CD14-positive monocyte (primary cell): ENCODE results near the gene LRRC38. TPM values are rescaled to one million over a fixed set of nuclear protein-coding genes. Genes with fewer than 3 reads are reported as not detected.

ENCODE experiments used
- DNase-seq, 3 donors: peaks; one replicate each; pipeline ENCODE4 v3.0.0-alpha.2; 2011 to 2022
- H2AFZ ChIP-seq: 2 replicates; pipeline ENCODE4 v1.6.0; 2012; ENCODE audit warnings: mild to moderate bottlenecking, low read depth, low read length, inconsistent platforms; ENCODE audit not compliant: insufficient read depth, poor library complexity, severe bottlenecking
- H3K27ac ChIP-seq, 2 donors: 1 replicate in 1 of 2; 2 replicates in 1 of 2; pipeline ENCODE4 v1.5.1; 2012 to 2013; ENCODE audit warnings: low read length in 2 of 2, control low read depth in 1 of 2, inconsistent platforms in 1 of 2, low read depth in 1 of 2, mild to moderate bottlenecking in 1 of 2
- H3K27me3 ChIP-seq, 2 donors: one replicate each; pipeline versions ENCODE4 v1.6.0 to v1.6.1; 2011 to 2013; ENCODE audit warnings: low read length in 2 of 2; ENCODE audit not compliant: control insufficient read depth in 2 of 2, insufficient read depth in 2 of 2
- H3K36me3 ChIP-seq, 2 donors: replicated peaks in 1 of 2; 1 replicate in 1 of 2; 2 replicates in 1 of 2; pipeline versions ENCODE4 v1.5.1 to v1.6.1; 2012 to 2013; ENCODE audit warnings: low read length in 2 of 2, control low read depth in 1 of 2, inconsistent platforms in 1 of 2, mild to moderate bottlenecking in 1 of 2; ENCODE audit not compliant: insufficient read depth in 2 of 2, control insufficient read depth in 1 of 2
- H3K4me1 ChIP-seq, 2 donors: 1 replicate in 1 of 2; 2 replicates in 1 of 2; pipeline versions ENCODE4 v1.5.1 to v1.6.1; 2012 to 2013; ENCODE audit warnings: low read length in 2 of 2, control low read depth in 1 of 2, inconsistent platforms in 1 of 2, mild to moderate bottlenecking in 1 of 2, moderate library complexity in 1 of 2; ENCODE audit not compliant: insufficient read depth in 2 of 2, control insufficient read depth in 1 of 2
- H3K4me2 ChIP-seq: replicated peaks from 2 replicates; pipeline ENCODE3; 2012; ENCODE audit warnings: low read length, moderate library complexity, mild to moderate bottlenecking; ENCODE audit not compliant: poor library complexity, severe bottlenecking; ENCODE audit errors: extremely low read depth
- H3K4me3 ChIP-seq, 3 experiments: fragments of 200-600 bp in 1 of 3; sonication (generic) in 1 of 3; replicated peaks in 1 of 3; 1 replicate in 2 of 3; 2 replicates in 1 of 3; pipeline ENCODE4 v1.5.1; 2011 to 2013; ENCODE audit warnings: low read length in 3 of 3, mild to moderate bottlenecking in 3 of 3, control low read depth in 2 of 3, low read depth in 2 of 3, inconsistent platforms in 1 of 3, moderate library complexity in 1 of 3
- H3K79me2 ChIP-seq: 2 replicates; pipeline ENCODE4 v1.6.0; 2012; ENCODE audit warnings: mild to moderate bottlenecking, control low read depth, inconsistent platforms, low read length, moderate library complexity; ENCODE audit not compliant: insufficient read depth
- H3K9ac ChIP-seq: 2 replicates; pipeline ENCODE4 v1.6.0; 2017; ENCODE audit warnings: low read length, mild to moderate bottlenecking; ENCODE audit not compliant: insufficient read depth, poor library complexity, severe bottlenecking
- H3K9me3 ChIP-seq, 2 donors: replicated peaks in 1 of 2; 1 replicate in 1 of 2; 2 replicates in 1 of 2; pipeline versions ENCODE4 v1.5.1 to v1.6.1; 2012 to 2013; ENCODE audit warnings: low read length in 2 of 2, control low read depth in 1 of 2; ENCODE audit not compliant: control insufficient read depth in 1 of 2, insufficient read depth in 1 of 2
- H4K20me1 ChIP-seq: 2 replicates; pipeline ENCODE4 v1.6.0; 2012; ENCODE audit warnings: mild to moderate bottlenecking, low read length, control low read depth, moderate library complexity; ENCODE audit not compliant: insufficient read depth
- H3K27ac Mint-ChIP-seq, 7 donors: one replicate each; pipeline ENCODE4 v1.8.0; 2020; ENCODE audit warnings: mild to moderate bottlenecking in 7 of 7, mixed read lengths in 7 of 7, moderate library complexity in 6 of 7, inconsistent platforms in 2 of 7
- H3K27me3 Mint-ChIP-seq, 3 donors: one replicate each; pipeline ENCODE4 v1.8.0; 2021 to 2022; ENCODE audit warnings: low read depth in 3 of 3, mild to moderate bottlenecking in 3 of 3, mixed read lengths in 3 of 3, moderate library complexity in 3 of 3, inconsistent platforms in 1 of 3
- H3K36me3 Mint-ChIP-seq, 2 donors: one replicate each; pipeline ENCODE4 v1.8.0; 2020; ENCODE audit warnings: mixed read lengths in 2 of 2, inconsistent platforms in 1 of 2, mild to moderate bottlenecking in 1 of 2
- H3K4me1 Mint-ChIP-seq: one replicate; pipeline ENCODE4 v1.8.0; 2020; ENCODE audit warnings: mild to moderate bottlenecking, mixed read lengths
- H3K4me3 Mint-ChIP-seq, 2 donors: one replicate each; pipeline ENCODE4 v1.8.0; 2020; ENCODE audit warnings: mild to moderate bottlenecking in 2 of 2, mixed read lengths in 2 of 2, moderate library complexity in 1 of 2
- H3K9me3 Mint-ChIP-seq, 7 donors: one replicate each; pipeline ENCODE4 v1.8.0; 2020 to 2022; ENCODE audit warnings: mixed read lengths in 7 of 7, mild to moderate bottlenecking in 6 of 7, moderate library complexity in 6 of 7, inconsistent platforms in 2 of 7
- WGBS: methylation state at CpG from one replicate; pipeline ENCODE4 v1.1.5; 2013; ENCODE audit warnings: missing lambda C conversion rate; ENCODE audit not compliant: insufficient coverage; 5-methylcytosine and 5-hydroxymethylcytosine counted together
- intact Hi-C, 2 donors: fragments of 100-400 bp; cut with micrococcal nuclease; formaldehyde crosslinking; loops; one replicate each; pipeline versions ENCODE4 v1.15.0 to v1.15.1; 2023
- polyA plus RNA-seq, 3 donors: library from polyadenylated mRNA; depleted of rRNA in 1 of 3; unstranded in 2 of 3; stranded (reverse) in 1 of 3; fragments of 300-500 nt in 2 of 3; fragments of >200 nt in 1 of 3; fragmentation: Illumina TruSeq in 2 of 3; gene quantifications; 1 replicate in 2 of 3; 2 replicates in 1 of 3; pipeline ENCODE4 v1.2.3, GENCODE V29; 2012 to 2021
- TF ChIP-seq, protein P1 (sequence below): fragments of 200-600 bp; IDR thresholded peaks from one replicate; pipeline ENCODE4 v1.8.0; 2022; ENCODE audit warnings: antibody characterized with exemption, mild to moderate bottlenecking

LRRC38 gene
- polyA plus RNA-seq, 3 donors, result not detected

DNA sequence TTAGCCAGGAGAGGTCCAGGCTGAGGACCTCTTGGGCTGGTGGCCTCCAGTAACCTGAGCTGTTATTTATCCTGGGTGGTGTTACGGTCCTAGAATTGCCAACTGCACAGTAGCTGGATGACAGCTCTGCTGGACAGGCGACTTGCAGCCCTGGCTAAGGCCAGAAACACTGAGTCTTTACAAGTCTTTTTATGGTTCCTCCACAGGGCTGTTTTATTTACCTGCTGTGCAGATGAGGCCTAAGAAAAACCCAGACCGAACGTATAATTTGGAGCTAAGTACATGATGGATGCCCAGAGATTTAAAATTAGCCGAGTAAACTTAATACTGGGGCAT, 30.4 kb upstream of the LRRC38 start:
- Histone ChIP-seq H3K9ac (no peak overlapping the region), H4K20me1 (no peaks in the 10 kb centered on the region), H3K79me2 (no peaks in the 10 kb centered on the region), H3K27me3 (no peaks in the 10 kb centered on the region), H3K36me3 (no peaks in the 10 kb centered on the region), H2AFZ (no peak overlapping the region), H3K27ac (no peak overlapping the region), H3K4me3 (no peak overlapping the region), H3K4me1 (no peaks in the 10 kb centered on the region), H3K4me2 (no peak overlapping the region), H3K9me3 (no peaks in the 10 kb centered on the region)
- TF ChIP-seq, protein P1, sequence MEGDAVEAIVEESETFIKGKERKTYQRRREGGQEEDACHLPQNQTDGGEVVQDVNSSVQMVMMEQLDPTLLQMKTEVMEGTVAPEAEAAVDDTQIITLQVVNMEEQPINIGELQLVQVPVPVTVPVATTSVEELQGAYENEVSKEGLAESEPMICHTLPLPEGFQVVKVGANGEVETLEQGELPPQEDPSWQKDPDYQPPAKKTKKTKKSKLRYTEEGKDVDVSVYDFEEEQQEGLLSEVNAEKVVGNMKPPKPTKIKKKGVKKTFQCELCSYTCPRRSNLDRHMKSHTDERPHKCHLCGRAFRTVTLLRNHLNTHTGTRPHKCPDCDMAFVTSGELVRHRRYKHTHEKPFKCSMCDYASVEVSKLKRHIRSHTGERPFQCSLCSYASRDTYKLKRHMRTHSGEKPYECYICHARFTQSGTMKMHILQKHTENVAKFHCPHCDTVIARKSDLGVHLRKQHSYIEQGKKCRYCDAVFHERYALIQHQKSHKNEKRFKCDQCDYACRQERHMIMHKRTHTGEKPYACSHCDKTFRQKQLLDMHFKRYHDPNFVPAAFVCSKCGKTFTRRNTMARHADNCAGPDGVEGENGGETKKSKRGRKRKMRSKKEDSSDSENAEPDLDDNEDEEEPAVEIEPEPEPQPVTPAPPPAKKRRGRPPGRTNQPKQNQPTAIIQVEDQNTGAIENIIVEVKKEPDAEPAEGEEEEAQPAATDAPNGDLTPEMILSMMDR, result peak; percentile 4
- Mint-ChIP-seq H3K27ac (no peak overlapping the region), H3K4me3 (no peak overlapping the region), H3K27me3 (peaks cover 2 to 8% (median 8%) of the 10 kb centered on the region in 3 donors), H3K9me3 (peaks cover 0 to 4% (median 0%) of the 10 kb centered on the region in 7 donors), H3K4me1 (peaks cover 2% of the 10 kb centered on the region), H3K36me3 (no peaks in the 10 kb centered on the region)
- WGBS, result 77% methylated on average over 4 of the region's 5 CpGs
- no peak for DNase-seq
- intact Hi-C loops, result no loop called here

GRCh38 chr1:13543451-13544220, 29.8 kb upstream of the LRRC38 start:
- Mint-ChIP-seq H3K36me3 (no peaks in the 10 kb centered on the region), H3K4me1 (peaks cover 2% of the 10 kb centered on the region), H3K9me3 (peaks cover 0 to 4% (median 0%) of the 10 kb centered on the region in 7 donors), H3K27ac (no peak overlapping the region), H3K4me3 (no peak overlapping the region), H3K27me3 (peaks cover 4 to 8% (median 6%) of the 10 kb centered on the region in 3 donors)
- intact Hi-C loops, result no loop called here
- Histone ChIP-seq H3K4me2 (no peak overlapping the region), H3K9ac (no peak overlapping the region), H3K27ac (no peak overlapping the region), H3K9me3 (no peaks in the 10 kb centered on the region), H3K4me3 (no peak overlapping the region), H4K20me1 (no peaks in the 10 kb centered on the region), H2AFZ (no peak overlapping the region), H3K27me3 (no peaks in the 10 kb centered on the region), H3K36me3 (no peaks in the 10 kb centered on the region), H3K79me2 (no peaks in the 10 kb centered on the region), H3K4me1 (no peaks in the 10 kb centered on the region)
- DNase-seq, result no peak
- WGBS, result 78% methylated on average over 14 of the region's 20 CpGs
- TF ChIP-seq, protein P1, result peak; percentile 15
